HG02840 (cell line): ENCODE measurements around the gene TUBGCP3.

Source experiments
- ATAC-seq: cut with Tn5 transposase; IDR thresholded peaks from one replicate; pipeline ENCODE4 v1.9.1; 2021; ENCODE audit warnings: mild to moderate bottlenecking, moderate library complexity, moderate number of reproducible peaks; ENCODE audit not compliant: unreplicated experiment, low FRiP score

The TUBGCP3 gene

GRCh38 chr13:112456138-112457056 lies 131.6 kb downstream of the TUBGCP3 start:
- ATAC-seq = no peak

- ATAC-seq = no peak
These were observed 132.4 kb downstream of the TUBGCP3 start for GRCh38 chr13:112455476-112456059.

GRCh38 chr13:112454648-112455334 lies 133.2 kb downstream of the TUBGCP3 start:
- no peak for ATAC-seq

GRCh38 chr13:112453874-112454647 lies 133.9 kb downstream of the TUBGCP3 start:
- no peak for ATAC-seq

- ATAC-seq = no peak
These were observed 134.6 kb downstream of the TUBGCP3 start for GRCh38 chr13:112453207-112453829.

- no peak for ATAC-seq
These were observed 135.4 kb downstream of the TUBGCP3 start for GRCh38 chr13:112452380-112453206.

- no peak for ATAC-seq
These were observed 136.2 kb downstream of the TUBGCP3 start for GRCh38 chr13:112451512-112452379.

- no peak for ATAC-seq
These were observed 137.1 kb downstream of the TUBGCP3 start for GRCh38 chr13:112450904-112451240.

GRCh38 chr13:112450118-112450903 lies 137.6 kb downstream of the TUBGCP3 start:
- ATAC-seq = no peak

- ATAC-seq = no peak
These were observed 138.4 kb downstream of the TUBGCP3 start for GRCh38 chr13:112449545-112449930.

- no peak for ATAC-seq
These were observed 139.1 kb downstream of the TUBGCP3 start for GRCh38 chr13:112448621-112449544.

GRCh38 chr13:112447761-112448603 lies 140.0 kb downstream of the TUBGCP3 start:
- no peak for ATAC-seq

GRCh38 chr13:112447306-112447705 lies 140.6 kb downstream of the TUBGCP3 start:
- no peak for ATAC-seq

GRCh38 chr13:112446867-112447266 lies 141.1 kb downstream of the TUBGCP3 start:
- no peak for ATAC-seq

GRCh38 chr13:112446347-112446861 lies 141.5 kb downstream of the TUBGCP3 start:
- no peak for ATAC-seq
